Pulmonary artery endothelial cell (primary cell): Measurements from ENCODE around the gene USP26. TPM values are rescaled to one million over a fixed set of nuclear protein-coding genes. Genes with fewer than 3 reads are reported as not detected.
"Not testable (repeated sequence)": the region's sequence is repeated elsewhere in the genome, so short reads cannot be mapped to it uniquely, and the experiment has no call there.

Source experiments
- DNase-seq: peaks from one replicate; pipeline ENCODE4 v3.0.0-alpha.2; 2011; ENCODE audit warnings: low read depth, low spot score
- total RNA-seq: library from RNA; depleted of rRNA; stranded (reverse); fragments of >200 nt; gene quantifications from 2 replicates; pipeline ENCODE4 v1.2.3, GENCODE V29; 2014

Gene USP26
- total RNA-seq, 1 donor from 2014 or later = not detected

GRCh38 chrX:133042260-133042659 lies 54.6 kb downstream of the USP26 start:
- no peak for DNase-seq

- no peak for DNase-seq
Measured at GRCh38 chrX:133033010-133033409, 63.9 kb downstream of the USP26 start.

GRCh38 chrX:133018229-133018628 lies 78.7 kb downstream of the USP26 start:
- no peak for DNase-seq

GRCh38 chrX:133007458-133007857 lies 89.5 kb downstream of the USP26 start:
- DNase-seq = no peak

DNA sequence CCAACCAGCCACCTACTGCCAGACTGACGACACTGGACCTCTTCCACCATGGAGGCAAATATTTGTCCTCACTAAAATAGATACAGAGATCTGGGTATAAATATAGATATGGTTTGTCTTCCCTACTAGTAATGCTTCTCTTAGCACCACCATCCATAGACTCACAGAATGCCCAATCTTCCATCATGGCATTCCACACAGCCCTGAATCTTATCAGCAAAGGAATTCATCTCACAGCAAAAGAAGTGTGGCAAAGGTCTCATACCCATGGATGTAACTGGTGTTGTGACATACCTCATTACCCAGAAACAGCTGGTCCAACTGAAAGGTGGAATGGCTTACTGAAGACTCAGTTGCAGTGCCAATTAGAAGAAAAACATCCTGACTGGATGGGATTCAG lies 91.3 kb downstream of the USP26 start:
- DNase-seq = no peak

DNA sequence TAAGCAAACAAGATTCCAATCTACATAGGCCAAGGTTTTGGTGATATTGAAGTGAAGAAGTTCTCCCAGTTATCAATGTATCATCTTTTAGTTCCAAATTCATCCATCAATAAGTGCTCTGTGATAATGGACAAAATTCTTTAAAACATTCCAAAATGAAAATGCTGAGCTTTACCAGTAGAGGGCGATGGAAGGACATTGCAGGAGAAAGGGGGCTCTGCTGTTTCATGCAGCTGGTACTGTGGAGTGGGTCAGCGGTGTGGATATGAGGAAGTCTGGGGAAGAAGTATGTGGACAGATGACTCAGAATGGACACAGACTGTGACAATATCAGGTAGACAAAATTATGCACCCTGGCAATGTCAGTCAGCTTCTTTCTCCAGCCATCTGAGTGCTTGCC lies 91.9 kb downstream of the USP26 start:
- no peak for DNase-seq

DNA sequence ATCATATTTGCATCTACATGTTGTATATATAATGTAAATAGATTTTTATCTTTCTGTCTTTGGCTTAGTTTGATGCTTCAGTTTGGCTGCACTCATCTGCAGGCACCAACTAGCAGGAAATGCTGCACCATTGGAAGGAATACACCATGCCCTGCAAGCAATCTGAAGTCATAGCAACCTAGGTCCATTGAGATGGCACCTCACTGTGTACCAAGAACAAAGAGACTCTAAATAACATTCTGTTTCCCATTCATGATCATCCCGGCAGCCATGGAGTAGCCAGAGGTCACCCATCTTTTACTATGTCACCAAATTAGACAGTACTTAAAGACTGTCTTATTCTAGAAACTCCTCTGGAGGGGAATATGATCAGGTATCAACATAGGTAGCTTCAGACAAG lies 97.7 kb downstream of the USP26 start:
- DNase-seq = no peak

DNA sequence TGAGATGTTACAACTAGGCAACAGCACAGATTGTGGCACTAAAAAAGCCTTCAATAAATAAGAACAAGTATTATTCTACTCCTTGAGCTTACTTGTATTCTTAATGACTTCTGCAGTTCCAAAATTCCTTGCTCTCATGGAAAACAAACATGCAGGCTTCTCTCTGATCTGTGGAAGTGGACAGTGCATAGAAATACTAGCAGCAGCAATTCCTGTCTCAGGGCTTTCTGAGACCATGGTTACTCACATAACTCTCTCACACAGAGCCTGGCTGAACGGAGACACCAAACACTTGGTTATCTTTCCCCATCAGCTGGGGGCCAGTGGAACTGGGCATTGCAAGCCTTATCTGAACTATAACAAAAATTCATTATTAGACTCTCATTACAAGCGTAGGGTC lies 106.1 kb downstream of the USP26 start:
- no peak for DNase-seq

DNA sequence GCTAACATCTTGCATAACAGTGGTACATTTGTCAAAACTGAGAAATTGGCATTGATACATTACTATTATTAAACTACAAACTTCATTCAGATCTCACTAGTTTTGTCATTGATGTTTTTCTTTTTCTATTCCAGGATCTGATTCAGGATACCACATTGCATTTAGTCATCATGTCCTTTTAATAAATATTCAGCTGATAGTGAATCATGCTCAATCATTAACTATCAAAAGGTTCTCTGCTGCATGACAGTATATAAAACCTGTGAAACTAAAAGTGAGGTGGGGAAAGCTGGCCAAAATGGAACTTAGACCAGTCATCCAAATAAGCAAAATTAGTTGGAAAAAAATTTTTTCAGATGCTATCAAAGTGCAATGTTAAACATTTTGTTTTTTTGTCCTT lies 110.4 kb downstream of the USP26 start:
- no peak for DNase-seq

GRCh38 chrX:132984058-132984650 lies 112.8 kb downstream of the USP26 start:
- DNase-seq = no peak

- DNase-seq = no peak
Measured at GRCh38 chrX:132983496-132983895, 113.4 kb downstream of the USP26 start.

GRCh38 chrX:132980035-132980434 lies 116.9 kb downstream of the USP26 start:
- not testable (repeated sequence) for DNase-seq

Other genes with a start within 250 kb of the USP26 start
- gene HS6ST2, start 138.5 kb downstream of the USP26 start, total RNA-seq = 0.04 and 0.07 TPM in 2 replicates
- gene TFDP3, start 121.2 kb upstream of the USP26 start, total RNA-seq = not detected in 2 replicates